Measurements from ENCODE around the gene MYO18A.

The MYO18A gene

DNA sequence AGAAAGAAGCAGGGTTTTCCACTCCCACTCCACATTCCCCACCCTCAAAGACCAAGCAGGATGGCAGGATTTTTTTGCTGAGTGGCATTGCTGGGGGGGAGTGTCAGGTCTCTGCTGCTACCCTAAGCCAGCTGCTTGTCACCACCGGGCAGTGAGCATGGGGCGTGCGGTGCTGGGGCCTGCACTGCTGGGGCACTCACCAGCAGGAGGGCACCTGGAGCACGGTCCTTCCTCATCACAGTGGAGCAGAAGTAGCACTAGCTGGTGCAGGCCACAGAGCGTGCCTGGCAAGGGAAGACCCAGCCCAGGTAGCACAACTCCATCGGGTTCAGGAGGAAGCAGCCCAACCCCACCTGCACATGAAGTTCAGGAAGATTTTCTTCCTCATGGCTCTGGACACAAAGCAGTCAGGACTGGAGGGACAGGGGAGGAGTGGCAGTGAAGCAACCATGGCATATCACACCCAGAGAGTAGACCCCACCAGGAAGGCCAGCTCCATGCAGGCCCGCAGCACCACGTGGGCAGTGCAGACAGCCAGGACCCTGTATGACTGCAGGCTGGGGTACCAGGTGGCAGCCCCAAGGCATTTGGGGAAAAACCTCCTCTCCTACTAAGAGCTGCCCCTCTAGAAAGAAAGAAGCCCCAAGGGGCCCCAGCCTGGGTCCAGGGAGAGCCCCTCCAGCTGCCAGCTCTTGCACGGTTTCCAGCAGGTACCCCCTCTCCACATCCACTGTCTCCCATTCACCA lies 16.7 kb upstream of the MYO18A start:
- DNase-seq = peak in 1 of 10 donors; percentile 74
- intact Hi-C loops (cut with DNase I) = no loop called here

DNA sequence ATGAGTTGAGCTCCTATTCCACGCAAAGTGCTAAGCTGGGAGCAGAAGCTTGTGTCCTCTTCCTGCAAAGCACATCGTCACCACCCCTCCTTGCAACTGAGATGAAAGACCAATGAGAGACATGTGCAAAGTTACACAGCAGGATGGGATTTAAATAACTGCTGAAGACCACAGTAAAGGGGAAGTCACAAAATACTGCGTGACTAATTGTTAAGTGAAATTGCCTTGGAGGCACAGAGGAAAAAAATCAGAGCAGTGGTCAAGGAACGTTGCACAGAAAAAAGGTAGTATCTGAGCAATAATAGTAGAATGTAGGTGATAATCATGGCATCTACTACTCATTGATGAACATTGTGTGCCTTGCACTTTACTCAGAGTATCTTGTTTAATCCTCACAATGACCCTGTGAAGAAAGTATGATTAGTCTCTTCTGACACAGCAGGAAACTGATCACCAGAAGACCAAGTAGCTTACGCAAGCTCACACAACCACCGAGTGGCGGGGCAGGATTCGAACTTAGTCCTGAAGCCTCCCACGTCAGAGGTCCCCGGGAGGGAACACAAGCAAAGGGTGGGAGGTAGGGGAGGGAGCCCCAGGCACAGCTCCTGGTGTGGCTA lies 15.4 kb upstream of the MYO18A start:
- DNase-seq = peak in 1 of 10 donors; percentile 79
- intact Hi-C loops (cut with DNase I) = no loop called here

DNA sequence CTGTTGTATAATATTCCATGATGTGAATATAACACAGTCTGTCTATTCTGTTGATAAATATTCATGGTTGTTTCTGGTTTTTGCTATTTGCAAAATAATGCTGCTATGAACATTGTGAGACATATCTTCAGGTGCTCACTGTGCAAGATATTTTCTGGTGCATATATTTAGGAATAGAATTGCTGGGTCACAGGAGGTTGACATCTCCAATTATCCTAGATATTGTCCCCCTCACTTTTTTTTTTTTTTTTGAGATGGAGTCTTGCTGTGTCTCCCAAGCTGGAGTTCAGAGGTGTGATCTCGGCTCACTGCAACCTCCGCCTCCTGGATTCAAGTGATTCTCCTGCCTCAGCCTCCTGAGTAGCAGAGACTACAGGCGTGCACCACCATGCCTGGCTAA lies 14.5 kb upstream of the MYO18A start:
- no peak for DNase-seq
- intact Hi-C loops (cut with DNase I) = no loop called here

DNA sequence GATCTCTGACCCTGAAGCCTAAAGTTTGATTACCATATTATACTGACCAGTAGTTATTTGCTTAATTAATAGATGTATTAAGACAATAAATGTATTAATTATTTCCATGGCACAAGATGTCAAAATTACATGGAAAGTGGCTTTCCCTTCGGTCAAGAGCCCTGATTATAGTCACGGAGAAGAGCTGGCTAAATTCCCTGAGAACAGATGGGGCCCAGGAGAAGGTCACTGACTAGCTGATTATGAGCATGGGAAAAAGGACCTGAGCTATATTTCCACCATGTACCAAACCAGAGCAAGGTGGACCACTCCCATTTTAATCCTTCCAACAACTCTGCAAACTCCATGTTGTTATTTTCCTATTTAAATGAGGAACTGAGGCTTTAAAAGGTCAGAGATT lies 12.9 kb upstream of the MYO18A start:
- no peak for DNase-seq
- intact Hi-C loops (cut with DNase I) = no loop called here

DNA sequence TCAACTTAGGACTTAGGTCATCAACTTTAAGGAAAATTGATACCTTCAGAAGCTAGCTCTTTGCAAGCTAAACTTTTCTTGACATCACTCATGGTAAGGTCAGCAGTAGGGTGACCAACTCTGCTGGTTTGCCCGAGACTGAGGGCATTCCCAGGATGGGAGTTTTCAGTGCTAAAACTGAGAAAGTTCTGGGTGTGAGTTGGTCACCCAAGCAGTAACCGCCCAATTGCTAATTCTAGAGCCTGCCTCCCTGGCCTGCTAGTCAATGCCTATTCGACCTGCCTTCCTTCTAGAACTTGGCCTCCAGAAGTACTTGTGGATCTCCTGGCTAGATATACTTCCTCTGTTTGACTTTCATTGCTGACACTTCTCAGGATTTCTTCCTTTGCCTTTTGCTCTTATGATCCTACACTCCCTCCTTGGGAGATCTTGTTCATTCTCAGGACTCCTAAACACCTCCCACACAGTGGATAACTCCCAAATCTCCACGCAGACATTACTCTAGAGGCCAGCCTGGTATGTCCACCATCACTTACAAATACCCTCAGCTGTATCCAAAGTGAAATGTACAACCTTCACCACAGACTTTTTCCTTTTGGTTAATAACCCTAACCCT lies 10.5 kb upstream of the MYO18A start:
- intact Hi-C loops (cut with DNase I) = no loop called here
- DNase-seq = no peak

DNA sequence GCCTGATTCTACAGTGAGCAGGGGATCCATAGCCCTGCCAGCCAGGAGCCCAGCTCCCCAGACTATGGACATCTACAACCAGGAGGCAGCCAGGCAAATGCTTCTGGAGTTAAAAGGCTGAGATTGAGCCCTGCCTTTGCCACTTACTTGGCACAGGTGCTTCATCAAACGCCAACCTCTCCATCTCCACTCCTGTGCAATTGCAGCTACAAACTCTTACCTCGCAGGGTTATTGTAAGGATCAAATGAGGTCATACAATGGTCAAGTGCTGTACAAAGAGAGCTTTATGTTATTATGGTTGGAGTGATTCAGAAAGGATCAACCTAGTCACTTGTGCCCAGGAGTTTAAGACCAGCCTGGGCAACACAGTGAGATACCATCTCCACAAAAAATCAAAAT lies 9.8 kb upstream of the MYO18A start:
- intact Hi-C loops (cut with DNase I) = no loop called here
- peak in 1 of 10 donors; percentile 9 for DNase-seq

DNA sequence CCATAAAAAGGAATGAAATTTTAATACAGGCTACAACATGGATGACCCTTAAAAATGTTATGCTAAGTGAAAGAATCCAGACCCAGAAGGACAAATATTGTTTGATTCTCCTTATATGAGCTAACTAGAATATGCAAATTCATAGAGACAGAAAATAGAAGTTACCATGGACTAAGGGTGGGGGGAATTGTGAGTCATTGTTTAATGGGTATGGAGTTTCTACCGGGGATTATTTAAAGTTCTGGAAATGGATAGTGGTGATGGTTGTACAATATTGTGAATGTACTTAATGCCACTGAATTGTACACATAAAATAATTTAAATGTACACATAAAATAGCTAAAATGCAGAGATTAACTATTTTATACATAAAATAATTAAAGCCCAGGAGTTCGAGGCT lies 9.2 kb upstream of the MYO18A start:
- DNase-seq = no peak
- intact Hi-C loops (cut with DNase I) = no loop called here

DNA sequence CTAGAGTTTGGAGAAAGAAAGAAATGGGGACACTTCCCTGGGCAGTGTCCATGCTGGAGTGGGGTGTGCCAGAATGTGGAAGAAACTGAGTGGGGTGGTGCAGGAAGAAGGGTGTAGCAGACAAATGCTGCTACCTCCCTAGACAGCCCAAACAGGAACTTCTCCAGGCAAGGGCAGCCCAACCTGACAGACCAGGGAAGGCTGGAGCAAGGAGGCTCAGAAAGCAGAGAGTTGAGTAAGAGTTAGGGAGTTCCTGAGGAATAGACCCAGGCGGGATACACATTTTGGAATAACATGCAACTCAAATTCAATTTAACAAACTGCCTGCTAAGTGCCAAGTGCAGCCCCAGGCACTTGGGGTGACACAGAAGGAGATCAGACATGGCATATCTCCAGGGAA lies 1.0 kb upstream of the MYO18A start:
- DNase-seq = no peak
- intact Hi-C loops (cut with DNase I) = loop anchor here (5.0 kb wide), 1 partner anchor 36 kb away; no protein-coding TSS in a partner anchor

DNA sequence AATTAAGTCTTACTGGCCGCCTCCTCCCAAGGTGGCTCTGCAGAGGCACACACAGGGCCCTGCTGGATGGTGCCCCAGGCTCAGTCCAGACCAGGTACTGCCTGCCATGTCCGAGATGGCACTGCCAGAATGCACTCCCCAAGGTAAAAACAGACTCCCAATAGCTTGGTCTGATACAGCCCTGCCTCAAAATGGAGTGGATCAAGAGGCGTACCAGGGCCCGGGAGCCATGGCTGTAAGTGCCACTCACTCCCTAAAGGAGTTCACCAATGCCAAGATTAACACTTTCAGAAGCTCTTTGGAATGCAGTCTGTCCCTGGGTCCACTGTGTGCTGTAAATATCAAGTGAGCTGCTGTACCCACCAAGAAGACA lies 576 bp upstream of the MYO18A start:
- intact Hi-C loops (cut with DNase I) = loop anchor here (1.0 to 5.0 kb wide), 2 partner anchors 31 to 37 kb away; no protein-coding TSS in a partner anchor

DNA sequence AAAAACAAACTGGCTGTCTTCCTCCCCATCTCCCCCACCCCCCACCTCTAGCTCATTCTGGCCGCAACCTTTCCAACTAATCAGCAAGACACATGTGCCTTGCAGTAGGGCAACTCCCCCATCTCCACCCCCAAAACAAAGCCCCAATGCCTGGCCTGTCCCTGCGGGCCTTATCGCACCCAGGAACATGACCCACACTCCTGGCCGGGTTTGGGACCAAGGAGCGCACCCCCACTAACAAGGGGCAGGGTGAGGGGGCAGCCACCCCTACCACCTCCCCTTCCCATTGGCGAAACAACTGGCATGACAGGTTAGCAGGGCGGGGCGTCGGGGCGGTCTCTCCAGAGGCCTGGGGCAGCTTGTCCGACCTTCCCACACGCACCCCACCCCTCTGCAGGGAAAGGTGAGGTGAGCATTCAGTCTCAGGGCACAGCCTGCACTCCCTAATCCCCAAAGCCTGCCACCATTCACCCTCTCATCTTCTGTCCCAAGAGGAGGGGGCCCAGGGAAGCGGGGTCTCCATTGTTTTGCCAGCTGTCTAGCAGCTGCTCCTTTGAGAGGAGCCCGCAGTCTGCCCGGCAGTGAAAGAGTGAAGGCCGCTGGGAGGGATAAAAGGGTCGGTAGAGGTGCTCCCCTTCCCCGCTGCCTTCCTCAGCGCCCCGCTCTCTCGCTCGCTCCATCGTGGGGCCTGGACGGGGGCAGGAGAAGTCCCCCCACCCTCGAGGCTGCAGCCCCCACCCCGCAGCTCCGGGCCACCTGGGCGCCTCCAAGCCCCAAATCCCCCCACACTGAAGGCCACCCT lies 765 bp downstream of the MYO18A start:
- intact Hi-C loops (cut with DNase I) = loop anchor here (1.0 to 5.0 kb wide), 2 partner anchors 30 to 38 kb away; no protein-coding TSS in a partner anchor
- DNase-seq = peak in 5 of 10 donors; percentile 40 to 85 (median 79)

More for the DNA sequence above, 576 bp upstream of the MYO18A start:
- DNase-seq = no peak

DNA sequence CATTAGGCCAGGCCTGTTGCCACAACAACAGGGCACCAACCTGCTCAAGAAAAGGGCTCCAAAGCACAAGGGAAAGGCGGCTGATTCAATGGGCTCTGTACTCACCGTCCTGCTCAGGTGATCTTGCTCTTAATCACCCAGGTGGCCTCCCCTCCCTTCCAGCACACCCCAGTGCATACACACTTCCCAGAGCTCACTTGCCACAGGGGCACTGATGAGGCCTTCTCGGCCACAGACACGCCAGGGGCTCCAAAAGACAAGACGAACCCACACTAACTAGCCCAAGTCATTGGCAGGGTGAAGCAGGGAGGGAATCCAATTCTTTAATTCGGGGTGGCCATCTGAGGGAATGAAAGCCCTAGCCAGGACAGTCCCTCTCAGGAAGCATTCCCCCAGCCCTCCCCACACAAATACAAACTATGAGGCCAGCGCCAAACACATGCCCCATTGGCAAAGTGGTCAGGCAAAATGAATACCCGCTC lies 1.4 kb downstream of the MYO18A start:
- intact Hi-C loops (cut with DNase I) = no loop called here
- DNase-seq = peak in 2 of 10 donors; percentile 25 to 75

DNA sequence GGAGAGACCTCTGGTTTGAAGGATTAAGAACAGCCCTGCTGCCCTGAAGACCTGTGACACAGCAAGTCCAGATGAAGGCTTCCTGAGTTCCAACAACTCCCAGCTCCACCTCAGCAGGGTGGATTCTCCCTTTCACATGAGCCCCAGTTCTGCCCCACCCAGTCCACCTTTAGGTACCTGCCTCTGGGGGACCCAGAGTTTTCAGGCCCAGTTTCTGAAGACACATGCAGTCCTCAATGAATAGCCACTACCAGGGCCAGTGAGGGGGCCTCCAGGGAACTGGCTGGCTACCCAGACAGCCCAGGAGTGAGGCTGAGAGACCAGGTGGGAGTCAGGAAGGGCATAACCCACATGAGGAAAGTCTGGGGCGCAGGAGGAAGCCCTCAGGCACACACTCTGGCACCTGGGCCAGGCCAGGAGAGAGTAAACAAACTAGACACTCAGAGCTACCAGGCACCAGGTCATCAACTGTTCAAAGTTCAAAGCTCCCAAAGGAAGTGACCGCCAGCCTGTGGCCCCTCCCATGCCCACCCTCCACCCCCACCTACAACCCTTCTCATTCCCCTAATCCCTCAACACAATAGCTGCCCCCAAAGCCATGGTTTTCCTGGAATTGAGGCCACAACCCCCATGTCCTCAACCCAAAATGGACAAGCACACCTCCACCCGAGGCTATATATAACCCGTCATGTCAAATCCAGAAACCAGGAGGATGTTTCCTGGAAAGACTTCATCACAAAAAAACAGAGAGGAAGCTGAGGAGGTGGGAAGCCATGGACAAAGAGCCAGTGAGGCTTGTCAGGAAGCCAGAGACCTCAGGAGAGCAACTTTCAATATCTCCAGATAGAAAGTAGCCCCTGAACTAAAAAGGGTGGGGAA lies 2.1 kb downstream of the MYO18A start:
- intact Hi-C loops (cut with DNase I) = no loop called here
- peak in 1 of 10 donors; percentile 66 for DNase-seq

DNA sequence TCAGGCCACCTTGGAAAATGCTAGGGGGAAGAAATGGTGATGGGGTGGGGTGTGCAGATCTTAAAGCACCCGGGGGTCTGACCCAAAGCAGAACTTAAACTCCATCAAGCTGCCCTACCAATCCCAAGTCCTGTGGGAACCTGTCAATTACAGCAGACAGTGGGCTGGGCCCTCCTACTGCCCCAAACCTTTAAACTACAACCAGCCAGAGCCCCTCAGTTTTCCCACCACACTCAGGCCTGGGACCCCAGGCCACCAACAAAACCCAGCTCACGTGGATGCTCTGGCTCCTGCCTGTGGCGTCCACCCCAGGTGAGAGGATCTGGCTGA lies 2.7 kb downstream of the MYO18A start:
- DNase-seq = peak in 1 of 10 donors; percentile 66
- intact Hi-C loops (cut with DNase I) = no loop called here

DNA sequence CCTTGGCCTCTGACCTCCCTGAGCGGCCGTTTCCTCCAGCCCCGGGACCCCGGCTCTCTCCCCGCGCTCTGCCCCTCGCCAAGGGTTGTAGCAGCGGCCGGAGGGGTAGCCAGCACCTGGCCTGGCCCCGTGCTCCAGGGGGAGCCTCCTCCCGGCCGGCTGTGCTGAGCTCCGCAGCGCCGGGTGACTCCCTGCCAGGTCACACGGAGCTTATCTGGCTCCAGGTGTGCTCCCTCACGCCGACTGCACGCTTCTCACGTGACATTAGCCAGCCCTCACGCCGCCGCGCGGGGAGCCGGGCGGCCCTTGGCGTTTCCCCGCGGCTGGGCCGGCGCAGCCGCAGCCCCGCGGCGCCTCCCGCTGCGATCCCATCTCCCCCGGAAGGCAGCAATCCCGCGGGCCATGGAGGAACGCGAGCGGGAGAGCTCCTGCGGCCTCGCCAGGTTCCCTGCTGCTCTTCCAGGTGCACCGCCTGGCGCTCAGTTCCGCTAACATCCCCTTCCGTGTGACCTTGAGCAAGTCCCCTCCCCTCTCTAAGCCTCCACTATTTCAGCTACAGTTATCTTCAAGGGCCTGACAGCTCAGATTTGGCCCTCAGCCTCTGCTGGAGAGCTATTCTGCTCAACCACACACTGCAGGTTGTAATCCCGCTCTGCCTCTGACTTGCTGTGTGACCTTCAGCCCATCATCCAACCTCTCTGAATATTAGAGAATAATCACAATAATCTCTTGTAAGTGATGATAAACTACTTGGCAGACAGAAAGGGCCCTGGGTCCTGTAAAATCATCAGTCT lies 3.4 kb downstream of the MYO18A start:
- intact Hi-C loops (cut with DNase I) = no loop called here
- peak in 6 of 10 donors; percentile 30 to 89 (median 61) for DNase-seq

DNA sequence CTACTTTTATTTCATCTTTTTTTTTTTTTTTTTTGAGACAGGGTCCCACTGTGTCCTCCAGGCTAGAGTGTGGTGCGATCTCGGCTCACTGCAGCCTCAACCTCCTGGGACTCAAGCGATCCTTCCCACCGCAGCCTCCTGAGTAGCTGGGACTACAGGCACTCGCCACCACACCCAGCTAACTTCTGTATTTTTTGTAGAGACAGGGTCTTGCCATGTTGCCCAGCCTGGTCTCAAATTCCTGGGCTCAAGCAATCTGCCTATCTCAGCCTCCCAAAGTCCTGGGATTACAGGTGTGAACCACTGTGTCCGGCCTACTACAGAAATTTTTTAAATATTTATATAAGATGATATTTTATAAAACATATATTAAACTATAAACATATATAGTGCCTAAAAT lies 4.8 kb downstream of the MYO18A start:
- DNase-seq = peak in 1 of 10 donors; percentile 22
- intact Hi-C loops (cut with DNase I) = no loop called here

DNA sequence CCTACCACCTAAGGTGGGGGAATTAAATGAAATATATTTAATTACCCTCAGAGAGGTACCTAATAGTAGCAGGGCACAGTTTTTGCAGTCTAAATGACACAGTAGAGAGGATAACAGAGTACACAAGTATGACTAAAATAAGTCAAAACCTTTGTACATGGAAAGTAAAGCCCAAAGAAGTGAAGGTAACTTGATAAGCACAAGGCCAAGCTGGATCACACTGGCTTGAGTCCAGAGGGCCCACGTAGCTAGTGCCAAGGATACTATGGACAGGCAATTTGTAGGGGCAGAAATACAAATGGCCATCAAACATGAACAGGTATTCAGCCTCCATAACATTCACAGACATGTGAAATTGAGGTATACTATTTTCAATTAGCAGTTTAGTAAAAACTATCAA lies 7.6 kb downstream of the MYO18A start:
- intact Hi-C loops (cut with DNase I) = no loop called here
- peak in 1 of 10 donors; percentile 16 for DNase-seq

DNA sequence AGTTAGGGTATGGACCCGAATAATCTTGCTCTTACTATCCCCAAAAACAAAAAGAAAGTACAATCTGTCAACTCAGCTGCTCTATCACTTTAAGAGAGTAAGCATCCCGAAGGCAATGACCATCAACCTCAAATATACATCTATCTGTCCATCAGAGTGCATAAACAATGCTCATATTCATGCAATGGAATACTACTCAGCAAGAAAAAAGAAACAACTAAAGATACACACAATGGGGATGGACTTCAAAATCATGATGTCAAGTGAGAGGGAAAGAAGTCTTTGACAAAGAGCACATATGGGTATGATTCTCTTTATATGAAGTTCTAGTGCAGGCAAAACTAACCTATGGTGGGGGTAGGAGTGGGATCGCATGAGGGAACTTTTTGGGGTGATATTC lies 9.5 kb downstream of the MYO18A start:
- intact Hi-C loops (cut with DNase I) = no loop called here
- no peak for DNase-seq

DNA sequence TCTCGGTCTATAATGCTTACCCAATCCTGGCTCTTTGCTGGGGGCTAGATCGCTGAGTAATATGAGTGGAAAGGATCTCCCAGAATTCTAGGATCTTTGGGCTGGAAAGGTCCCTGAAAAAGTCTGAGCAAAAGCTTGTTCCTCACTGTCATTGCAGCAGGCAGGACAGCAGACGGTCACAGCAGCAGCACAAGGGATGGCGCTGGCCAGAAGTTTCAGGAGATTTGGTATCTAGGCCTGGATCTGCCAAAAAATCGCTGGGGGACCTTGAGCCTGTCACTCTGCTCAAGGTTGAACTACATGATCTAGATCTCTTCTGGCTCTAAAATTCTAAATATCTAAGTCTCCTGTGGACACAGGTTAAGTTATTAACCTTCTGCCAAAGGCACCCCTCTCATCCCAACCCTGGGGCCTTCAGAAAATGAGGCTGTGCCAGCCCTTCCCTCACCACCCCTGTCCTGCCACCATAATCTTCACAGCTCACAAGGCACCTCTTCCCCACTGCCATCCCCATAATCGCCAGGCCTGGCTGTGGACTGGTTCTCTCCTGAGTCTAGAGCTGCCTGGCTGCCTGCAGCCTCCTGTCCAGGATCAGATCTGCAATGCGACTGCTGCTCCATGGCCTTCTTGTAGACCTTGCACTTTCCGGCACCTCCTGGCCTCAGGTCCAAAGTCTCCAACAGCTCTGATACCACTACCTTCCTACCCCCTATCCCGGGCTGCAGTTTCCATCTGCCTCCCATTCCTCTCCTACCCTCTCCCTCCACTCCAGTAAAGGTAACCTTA lies 10.2 kb downstream of the MYO18A start:
- peak in 1 of 10 donors; percentile 59 for DNase-seq
- intact Hi-C loops (cut with DNase I) = no loop called here

Data from posterior cingulate gyrus (tissue), 11 donors.